ENCODE data around the gene SOX4. TPM values are rescaled to one million over a fixed set of nuclear protein-coding genes. Genes with fewer than 3 reads are reported as not detected.

The SOX4 gene
- total and polyA plus RNA-seq, 4 donors, result 8.2 to 61.4 (median 19.9) TPM

DNA sequence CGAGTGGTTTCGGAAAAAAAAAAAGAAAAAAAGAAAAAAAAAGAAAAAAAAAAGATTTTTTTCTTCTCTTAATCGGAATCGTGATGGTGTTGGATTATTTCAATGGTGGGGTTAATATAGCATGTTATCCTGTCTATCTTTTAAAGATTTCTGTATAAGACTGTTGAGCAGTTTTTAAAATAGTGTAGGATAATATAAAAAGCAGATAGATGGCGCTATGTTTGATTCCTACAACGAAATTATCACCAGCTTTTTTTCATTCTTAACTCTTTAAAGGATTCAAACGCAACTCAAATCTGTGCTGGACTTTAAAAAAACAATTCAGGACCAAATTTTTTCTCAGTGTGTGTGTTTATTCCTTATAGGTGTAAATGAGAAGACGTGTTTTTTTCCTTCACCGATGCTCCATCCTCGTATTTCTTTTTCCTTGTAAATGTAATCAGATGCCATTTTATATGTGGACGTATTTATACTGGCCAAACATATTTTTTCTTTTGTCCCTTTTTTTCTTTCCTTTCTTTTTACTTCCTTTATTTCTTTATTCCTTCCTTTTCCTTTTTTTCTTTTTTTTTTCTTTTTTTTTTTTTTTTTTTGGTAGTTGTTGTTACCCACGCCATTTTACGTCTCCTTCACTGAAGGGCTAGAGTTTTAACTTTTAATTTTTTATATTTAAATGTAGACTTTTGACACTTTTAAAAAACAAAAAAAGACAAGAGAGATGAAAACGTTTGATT is 3.6 kb downstream of the SOX4 start:
- Histone ChIP-seq H3K9me3 (ENCODE audit: control insufficient read depth in 4 of 4, insufficient read depth in 3 of 4, low read length in 3 of 4) (peaks cover 0 to 1% (median 0%) of the 10 kb centered on the region in 4 donors), H3K36me3 (ENCODE audit: control insufficient read depth in 4 of 4, insufficient read depth in 4 of 4, low read length in 4 of 4) (peaks cover 0 to 23% (median 6%) of the 10 kb centered on the region in 4 donors), H3K4me1 (ENCODE audit: control insufficient read depth in 5 of 5, insufficient read depth in 5 of 5, low read length in 5 of 5) (peaks cover 0 to 26% (median 9%) of the 10 kb centered on the region in 5 donors), H3K27me3 (ENCODE audit: control insufficient read depth in 3 of 3, insufficient read depth in 3 of 3, low read length in 2 of 3) (no peaks in the 10 kb centered on the region), H3K4me3 (peak overlapping the region; percentile 92), H3K27ac (ENCODE audit: low read depth in 1 of 2, low read length in 1 of 2) (peak overlapping the region; percentile 88 to 98), H3K9ac (ENCODE audit: insufficient read depth in 1 of 2, low read length in 2 of 2) (peak overlapping the region; percentile 76 to 94)
- peak in 2 of 3 donors; percentile 86 to 88 for DNase-seq
- no peak for ATAC-seq (ENCODE audit: insufficient read depth, low FRiP score)
- 2 to 3% methylated on average over 14 of the region's 14 CpGs for WGBS, 2 donors
- peak; percentile 18 for TF ChIP-seq CTCF (IDR thresholded peaks at IDR 0.05; ENCODE audit: control extremely low read depth, extremely low read depth)

GRCh38 chr6:21597801-21598673 is 4.5 kb downstream of the SOX4 start:
- peak overlapping the region; percentile 81 to 94 for H3K9ac ChIP-seq (ENCODE audit: insufficient read depth in 1 of 2, low read length in 2 of 2)
- peaks cover 0 to 2% (median 0%) of the 10 kb centered on the region in 4 donors for H3K9me3 ChIP-seq (ENCODE audit: control insufficient read depth in 4 of 4, insufficient read depth in 3 of 4, low read length in 3 of 4)
- H3K27ac ChIP-seq (ENCODE audit: low read depth in 1 of 2, low read length in 1 of 2), result no peak overlapping the region
- no peak for TF ChIP-seq CTCF (IDR thresholded peaks at IDR 0.05; ENCODE audit: control extremely low read depth, extremely low read depth)
- peak; percentile 37 to 69 (median 67) for DNase-seq
- no peak for ATAC-seq (ENCODE audit: insufficient read depth, low FRiP score)
- WGBS, 2 donors, result 2 to 9% methylated on average over 14 of the region's 14 CpGs
- H3K27me3 ChIP-seq (ENCODE audit: control insufficient read depth in 3 of 3, insufficient read depth in 3 of 3, low read length in 2 of 3), result no peaks in the 10 kb centered on the region
- H3K4me3 ChIP-seq, result no peak overlapping the region
- peaks cover 0 to 22% (median 9%) of the 10 kb centered on the region in 5 donors for H3K4me1 ChIP-seq (ENCODE audit: control insufficient read depth in 5 of 5, insufficient read depth in 5 of 5, low read length in 5 of 5)
- peaks cover 0 to 23% (median 6%) of the 10 kb centered on the region in 4 donors for H3K36me3 ChIP-seq (ENCODE audit: control insufficient read depth in 4 of 4, insufficient read depth in 4 of 4, low read length in 4 of 4)

DNA sequence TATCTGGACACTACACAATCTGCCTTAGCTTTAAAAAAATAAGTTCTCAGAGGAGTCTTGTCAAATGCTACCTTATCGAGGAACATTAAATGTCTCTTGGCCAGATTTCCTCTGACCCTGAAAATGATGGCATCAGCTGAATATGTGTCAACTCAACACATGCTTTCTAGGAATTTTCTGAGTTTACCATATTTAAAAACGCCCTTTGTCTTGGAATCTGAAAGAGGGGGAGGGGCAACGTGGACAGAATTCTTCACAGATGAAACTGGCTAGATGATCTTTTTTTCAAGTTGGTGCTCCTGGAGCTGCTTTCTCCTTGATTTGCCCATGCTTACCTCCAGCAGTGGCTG is 5.1 kb downstream of the SOX4 start:
- WGBS, 2 donors, result 6 to 15% methylated on average over 3 of the region's 3 CpGs
- Histone ChIP-seq H3K36me3 (ENCODE audit: control insufficient read depth in 4 of 4, insufficient read depth in 4 of 4, low read length in 4 of 4) (peaks cover 0 to 23% (median 6%) of the 10 kb centered on the region in 4 donors), H3K27ac (ENCODE audit: low read depth in 1 of 2, low read length in 1 of 2) (no peak overlapping the region), H3K9ac (ENCODE audit: insufficient read depth in 1 of 2, low read length in 2 of 2) (peak overlapping the region; percentile 81 to 94), H3K27me3 (ENCODE audit: control insufficient read depth in 3 of 3, insufficient read depth in 3 of 3, low read length in 2 of 3) (no peaks in the 10 kb centered on the region), H3K4me3 (no peak overlapping the region), H3K9me3 (ENCODE audit: control insufficient read depth in 4 of 4, insufficient read depth in 3 of 4, low read length in 3 of 4) (peaks cover 0 to 2% (median 0%) of the 10 kb centered on the region in 4 donors), H3K4me1 (ENCODE audit: control insufficient read depth in 5 of 5, insufficient read depth in 5 of 5, low read length in 5 of 5) (peaks cover 0 to 23% (median 9%) of the 10 kb centered on the region in 5 donors)
- ATAC-seq (ENCODE audit: insufficient read depth, low FRiP score), result no peak
- peak in 2 of 3 donors; percentile 29 to 66 for DNase-seq
- TF ChIP-seq CTCF (IDR thresholded peaks at IDR 0.05; ENCODE audit: control extremely low read depth, extremely low read depth), result no peak

Measured in lung (tissue), 12 donors.